ENCODE data around the gene SPRING1.

SPRING1 gene

GRCh38 chr12:116717466-116718437 is 20.1 kb downstream of the SPRING1 start:
- Histone ChIP-seq H3K36me3 (replicated peaks; ENCODE audit: low read depth, low read length) (peaks cover 28% of the 10 kb centered on the region), H3K27ac (ENCODE audit: low read length) (no peak overlapping the region)

GRCh38 chr12:116714175-116714574 is 23.7 kb downstream of the SPRING1 start:
- Histone ChIP-seq H3K4me1 (ENCODE audit: low read length) (peaks cover 12% of the 10 kb centered on the region), H4K20me1 (ENCODE audit: insufficient read depth, low read length) (no peaks in the 10 kb centered on the region), H3K27me3 (ENCODE audit: low read depth, low read length) (no peaks in the 10 kb centered on the region), H3K27ac (ENCODE audit: low read length) (no peak overlapping the region), H3K36me3 (replicated peaks; ENCODE audit: low read depth, low read length) (peaks cover 20% of the 10 kb centered on the region), H2AFZ (ENCODE audit: low read depth, low read length) (no peak overlapping the region), H3K4me3 (ENCODE audit: low read length) (no peak overlapping the region), H3K9me3 (ENCODE audit: insufficient read depth, low read length) (no peaks in the 10 kb centered on the region), H3K79me2 (ENCODE audit: low read length) (no peaks in the 10 kb centered on the region), H3K9ac (ENCODE audit: low read length) (no peak overlapping the region), H3K4me2 (ENCODE audit: low read length) (no peak overlapping the region)
- no peak for TF ChIP-seq CTCF (IDR thresholded peaks at IDR 0.05; ENCODE audit: low read depth, low read length)
- TF ChIP-seq EZH2phosphoT487 (IDR thresholded peaks at IDR 0.05; ENCODE audit: low read depth), result no peak

More at GRCh38 chr12:116717466-116718437, 20.1 kb downstream of the SPRING1 start:
- 0 out of 2 replicates have a peak, but pooled peaks cover 4% of the 10 kb centered on the region for H4K20me1 ChIP-seq (ENCODE audit: insufficient read depth, low read length)
- no peak overlapping the region for H3K4me3 ChIP-seq (ENCODE audit: low read length)
- no peaks in the 10 kb centered on the region for H3K79me2 ChIP-seq (ENCODE audit: low read length)
- H2AFZ ChIP-seq (ENCODE audit: low read depth, low read length), result no peak overlapping the region
- no peaks in the 10 kb centered on the region for H3K27me3 ChIP-seq (ENCODE audit: low read depth, low read length)
- H3K9me3 ChIP-seq (ENCODE audit: insufficient read depth, low read length), result no peaks in the 10 kb centered on the region
- no peak overlapping the region for H3K9ac ChIP-seq (ENCODE audit: low read length)
- no peak overlapping the region for H3K4me2 ChIP-seq (ENCODE audit: low read length)
- peaks cover 13% of the 10 kb centered on the region for H3K4me1 ChIP-seq (ENCODE audit: low read length)
- TF ChIP-seq EZH2phosphoT487 (IDR thresholded peaks at IDR 0.05; ENCODE audit: low read depth), result no peak
- no peak for TF ChIP-seq CTCF (IDR thresholded peaks at IDR 0.05; ENCODE audit: low read depth, low read length)

DNA sequence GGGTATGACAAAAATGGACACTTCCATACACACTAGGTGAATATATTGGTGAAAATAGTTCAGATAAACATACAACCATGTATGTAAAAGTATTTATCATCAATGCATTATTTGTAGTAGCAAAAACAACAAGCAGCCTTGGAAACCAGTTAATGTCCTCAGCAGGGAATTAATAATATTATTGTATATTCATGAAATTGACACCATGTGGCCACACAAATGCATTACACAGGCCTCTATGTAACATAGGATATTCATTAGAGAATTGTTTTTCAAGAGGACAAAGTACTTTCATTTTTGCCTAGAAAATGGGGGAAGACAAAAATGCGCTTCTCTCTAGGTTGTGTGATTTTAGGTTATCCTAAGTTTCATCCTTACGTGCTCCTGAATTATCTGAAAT is 24.3 kb downstream of the SPRING1 start:
- no peaks in the 10 kb centered on the region for H3K9me3 ChIP-seq (ENCODE audit: insufficient read depth, low read length)
- no peak overlapping the region for H3K27ac ChIP-seq (ENCODE audit: low read length)
- H3K9ac ChIP-seq (ENCODE audit: low read length), result no peak overlapping the region
- peaks cover 9% of the 10 kb centered on the region for H3K4me1 ChIP-seq (ENCODE audit: low read length)
- H4K20me1 ChIP-seq (ENCODE audit: insufficient read depth, low read length), result no peaks in the 10 kb centered on the region
- no peak overlapping the region for H3K4me2 ChIP-seq (ENCODE audit: low read length)
- H3K36me3 ChIP-seq (replicated peaks; ENCODE audit: low read depth, low read length), result peaks cover 19% of the 10 kb centered on the region
- no peak overlapping the region for H3K4me3 ChIP-seq (ENCODE audit: low read length)
- H2AFZ ChIP-seq (ENCODE audit: low read depth, low read length), result no peak overlapping the region
- no peaks in the 10 kb centered on the region for H3K79me2 ChIP-seq (ENCODE audit: low read length)
- no peaks in the 10 kb centered on the region for H3K27me3 ChIP-seq (ENCODE audit: low read depth, low read length)
- TF ChIP-seq EZH2phosphoT487 (IDR thresholded peaks at IDR 0.05; ENCODE audit: low read depth) (no peak), CTCF (IDR thresholded peaks at IDR 0.05; ENCODE audit: low read depth, low read length) (no peak)

DNA sequence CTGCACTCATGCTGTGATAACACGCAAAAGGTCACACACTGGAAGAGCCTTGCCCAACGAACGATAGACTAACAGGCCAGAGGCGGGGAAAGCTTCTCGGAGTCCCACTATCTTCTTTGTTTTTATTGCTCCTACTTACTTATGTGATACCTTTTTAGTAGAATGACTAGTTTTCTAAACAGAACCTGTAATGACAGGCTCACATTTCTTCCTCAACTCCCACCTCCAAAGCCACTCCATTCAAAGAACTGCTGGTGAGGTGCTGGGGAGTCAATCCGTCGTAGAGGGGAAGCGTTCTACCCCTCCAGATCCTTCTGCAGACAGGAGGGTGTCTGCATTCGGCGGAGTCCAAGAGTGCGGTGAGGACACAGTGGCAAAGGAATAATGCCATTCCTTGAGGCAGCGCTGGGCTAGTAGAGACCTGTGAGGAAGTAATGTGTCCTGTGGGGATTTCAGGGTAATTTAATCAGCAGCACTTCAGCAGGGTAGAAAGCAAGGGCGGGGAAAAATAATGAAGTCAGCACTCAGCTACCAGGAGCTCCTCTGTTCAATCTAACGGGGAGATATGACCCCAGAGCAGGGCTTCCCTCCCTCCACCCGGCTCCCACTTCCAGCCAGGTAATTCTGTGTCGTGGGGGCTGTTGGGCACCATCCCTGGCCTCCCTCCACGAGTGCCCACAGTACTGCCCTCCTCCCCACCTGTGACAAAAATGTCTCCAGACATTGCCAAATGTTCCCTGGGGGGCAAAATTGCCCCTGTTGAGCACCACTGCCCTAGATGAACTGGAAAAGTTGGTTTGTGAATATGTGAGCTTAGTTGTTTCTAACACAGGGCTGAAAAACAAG is 25.2 kb downstream of the SPRING1 start:
- TF ChIP-seq CTCF (IDR thresholded peaks at IDR 0.05; ENCODE audit: low read depth, low read length) (no peak), EZH2phosphoT487 (IDR thresholded peaks at IDR 0.05; ENCODE audit: low read depth) (no peak)
- Histone ChIP-seq H3K79me2 (ENCODE audit: low read length) (no peaks in the 10 kb centered on the region), H3K9ac (ENCODE audit: low read length) (no peak overlapping the region), H3K27me3 (ENCODE audit: low read depth, low read length) (no peaks in the 10 kb centered on the region), H3K4me2 (ENCODE audit: low read length) (no peak overlapping the region), H3K4me3 (ENCODE audit: low read length) (no peak overlapping the region), H4K20me1 (ENCODE audit: insufficient read depth, low read length) (no peaks in the 10 kb centered on the region), H3K27ac (ENCODE audit: low read length) (no peak overlapping the region), H3K4me1 (ENCODE audit: low read length) (peaks cover 4% of the 10 kb centered on the region; the same call in 1 of the 2 replicates), H3K9me3 (ENCODE audit: insufficient read depth, low read length) (no peaks in the 10 kb centered on the region), H3K36me3 (replicated peaks; ENCODE audit: low read depth, low read length) (peaks cover 19% of the 10 kb centered on the region), H2AFZ (ENCODE audit: low read depth, low read length) (no peak overlapping the region)
